ENCODE data around the gene CEP164. TPM values are rescaled to one million over a fixed set of nuclear protein-coding genes. Genes with fewer than 3 reads are reported as not detected.

CEP164 gene
- total and polyA plus RNA-seq, 10 of the 15 experiments (the other 5 are each of a cell fraction or from before 2014, with no cell fraction given), result 4.2 to 31.2 (median 20.2) TPM

- TF ChIP-seq SMC3 (IDR thresholded peaks at IDR 0.05; ENCODE audit: borderline replicate concordance, low read length), result no peak
Observed at GRCh38 chr11:117295438-117296137, 32.1 kb upstream of the CEP164 start (continued).

DNA sequence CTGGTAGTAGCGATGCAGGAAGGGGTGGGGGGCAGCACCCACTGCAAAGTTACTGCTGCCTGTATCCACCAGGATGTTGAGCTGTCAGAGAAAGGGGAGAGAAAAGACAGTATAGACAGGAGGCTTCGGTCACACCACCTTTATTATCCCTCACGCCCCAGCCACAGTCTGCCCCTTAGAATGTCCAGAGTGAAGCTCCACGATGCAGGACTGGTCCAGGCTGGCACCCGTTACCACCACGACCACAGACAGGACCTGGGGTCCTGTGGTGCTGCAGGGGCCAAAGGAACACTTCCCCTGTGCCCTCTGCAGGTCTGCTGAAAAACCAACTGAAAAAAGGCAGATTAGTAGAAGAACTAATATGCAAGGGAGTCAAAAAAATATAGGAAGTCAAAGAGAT is 30.8 kb upstream of the CEP164 start:
- Histone ChIP-seq H3K9ac (ENCODE audit: control insufficient read depth, insufficient read depth, low read length) (no peak overlapping the region), H3K27me3 (replicated peaks in 1 of 2; ENCODE audit: control insufficient read depth in 2 of 2, insufficient read depth in 2 of 2, low read length in 1 of 2) (no peaks in the 10 kb centered on the region), H3K9me3 (replicated peaks; ENCODE audit: control insufficient read depth, insufficient read depth, low read length) (no peaks in the 10 kb centered on the region), H3K4me2 (ENCODE audit: control insufficient read depth, insufficient read depth) (no peak overlapping the region), H3K79me2 (ENCODE audit: control insufficient read depth, insufficient read depth, low read length) (no peaks in the 10 kb centered on the region), H3K36me3 (ENCODE audit: control insufficient read depth in 2 of 2, insufficient read depth in 2 of 2, low read length in 1 of 2) (no peaks in the 10 kb centered on the region), H4K20me1 (ENCODE audit: control insufficient read depth, insufficient read depth) (no peaks in the 10 kb centered on the region), H2AFZ (ENCODE audit: control insufficient read depth, low read depth, low read length) (no peak overlapping the region), H3K4me1 (ENCODE audit: control insufficient read depth, insufficient read depth, low read length) (no peaks in the 10 kb centered on the region), H3K27ac (ENCODE audit: control insufficient read depth, insufficient read depth) (no peak overlapping the region), H3K4me3 (no peak overlapping the region)
- ATAC-seq (no peak), DNase-seq (ENCODE audit: low read depth, low spot score) (no peak), FAIRE-seq (no peak)
- no TSS peak for BruUV-seq (replicated peaks)
- ChIA-PET SMC1A (ENCODE audit: uncharacterized antibody, unreplicated experiment) (no interaction called here), RAD21 (ENCODE audit: unreplicated experiment) (no interaction called here), CTCF (no interaction called here), POLR2A (no interaction called here)
- TF ChIP-seq, protein P1, sequence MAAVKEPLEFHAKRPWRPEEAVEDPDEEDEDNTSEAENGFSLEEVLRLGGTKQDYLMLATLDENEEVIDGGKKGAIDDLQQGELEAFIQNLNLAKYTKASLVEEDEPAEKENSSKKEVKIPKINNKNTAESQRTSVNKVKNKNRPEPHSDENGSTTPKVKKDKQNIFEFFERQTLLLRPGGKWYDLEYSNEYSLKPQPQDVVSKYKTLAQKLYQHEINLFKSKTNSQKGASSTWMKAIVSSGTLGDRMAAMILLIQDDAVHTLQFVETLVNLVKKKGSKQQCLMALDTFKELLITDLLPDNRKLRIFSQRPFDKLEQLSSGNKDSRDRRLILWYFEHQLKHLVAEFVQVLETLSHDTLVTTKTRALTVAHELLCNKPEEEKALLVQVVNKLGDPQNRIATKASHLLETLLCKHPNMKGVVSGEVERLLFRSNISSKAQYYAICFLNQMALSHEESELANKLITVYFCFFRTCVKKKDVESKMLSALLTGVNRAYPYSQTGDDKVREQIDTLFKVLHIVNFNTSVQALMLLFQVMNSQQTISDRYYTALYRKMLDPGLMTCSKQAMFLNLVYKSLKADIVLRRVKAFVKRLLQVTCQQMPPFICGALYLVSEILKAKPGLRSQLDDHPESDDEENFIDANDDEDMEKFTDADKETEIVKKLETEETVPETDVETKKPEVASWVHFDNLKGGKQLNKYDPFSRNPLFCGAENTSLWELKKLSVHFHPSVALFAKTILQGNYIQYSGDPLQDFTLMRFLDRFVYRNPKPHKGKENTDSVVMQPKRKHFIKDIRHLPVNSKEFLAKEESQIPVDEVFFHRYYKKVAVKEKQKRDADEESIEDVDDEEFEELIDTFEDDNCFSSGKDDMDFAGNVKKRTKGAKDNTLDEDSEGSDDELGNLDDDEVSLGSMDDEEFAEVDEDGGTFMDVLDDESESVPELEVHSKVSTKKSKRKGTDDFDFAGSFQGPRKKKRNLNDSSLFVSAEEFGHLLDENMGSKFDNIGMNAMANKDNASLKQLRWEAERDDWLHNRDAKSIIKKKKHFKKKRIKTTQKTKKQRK (IDR thresholded peaks at IDR 0.05; ENCODE audit: low read depth, low read length), result no peak
- no peak for TF ChIP-seq SRF (IDR thresholded peaks at IDR 0.05; ENCODE audit: low read depth in 2 of 2, low read length in 2 of 2)
- TF ChIP-seq CHD1 (IDR thresholded peaks at IDR 0.05; ENCODE audit: low read depth, low read length), result no peak
- TF ChIP-seq JUND (IDR thresholded peaks at IDR 0.05; ENCODE audit: low read depth, low read length), result no peak
- no peak for TF ChIP-seq SMAD5 (IDR thresholded peaks at IDR 0.05; ENCODE audit: low read depth)
- TF ChIP-seq BCLAF1 (IDR thresholded peaks at IDR 0.05), result no peak
- no peak for TF ChIP-seq BCL11A (IDR thresholded peaks at IDR 0.05; ENCODE audit: low read depth, low read length)
- TF ChIP-seq MEF2B (IDR thresholded peaks at IDR 0.05; ENCODE audit: partially characterized antibody, poor library complexity, severe bottlenecking), result no peak
- no peak for TF ChIP-seq EP300 (IDR thresholded peaks at IDR 0.05; ENCODE audit: borderline replicate concordance in 1 of 2, control insufficient read depth in 1 of 2, low read depth in 2 of 2, low read length in 2 of 2)
- TF ChIP-seq MYC (IDR thresholded peaks at IDR 0.05; ENCODE audit: insufficient read depth, insufficient read length, insufficient replicate concordance, low read length, severe bottlenecking), result no peak
- TF ChIP-seq LARP7 (IDR thresholded peaks at IDR 0.05), result no peak
- intact Hi-C loops (cut with micrococcal nuclease; ENCODE audit: unreplicated experiment) (no loop called here), in situ Hi-C loops (cut with MboI) (no loop called here)
- WGBS (ENCODE audit: insufficient coverage, insufficient replicate concordance, low lambda C conversion rate, missing lambda C conversion rate), result 79% methylated on average over 6 of the region's 6 CpGs

Data from GM12878 (cell line).